Eye (tissue), 1 donor: ENCODE data around the gene MPO.

ENCODE experiments used
- DNase-seq: peaks from one replicate; pipeline ENCODE4 v3.0.0-alpha.2; 2015

MPO gene, protein sequence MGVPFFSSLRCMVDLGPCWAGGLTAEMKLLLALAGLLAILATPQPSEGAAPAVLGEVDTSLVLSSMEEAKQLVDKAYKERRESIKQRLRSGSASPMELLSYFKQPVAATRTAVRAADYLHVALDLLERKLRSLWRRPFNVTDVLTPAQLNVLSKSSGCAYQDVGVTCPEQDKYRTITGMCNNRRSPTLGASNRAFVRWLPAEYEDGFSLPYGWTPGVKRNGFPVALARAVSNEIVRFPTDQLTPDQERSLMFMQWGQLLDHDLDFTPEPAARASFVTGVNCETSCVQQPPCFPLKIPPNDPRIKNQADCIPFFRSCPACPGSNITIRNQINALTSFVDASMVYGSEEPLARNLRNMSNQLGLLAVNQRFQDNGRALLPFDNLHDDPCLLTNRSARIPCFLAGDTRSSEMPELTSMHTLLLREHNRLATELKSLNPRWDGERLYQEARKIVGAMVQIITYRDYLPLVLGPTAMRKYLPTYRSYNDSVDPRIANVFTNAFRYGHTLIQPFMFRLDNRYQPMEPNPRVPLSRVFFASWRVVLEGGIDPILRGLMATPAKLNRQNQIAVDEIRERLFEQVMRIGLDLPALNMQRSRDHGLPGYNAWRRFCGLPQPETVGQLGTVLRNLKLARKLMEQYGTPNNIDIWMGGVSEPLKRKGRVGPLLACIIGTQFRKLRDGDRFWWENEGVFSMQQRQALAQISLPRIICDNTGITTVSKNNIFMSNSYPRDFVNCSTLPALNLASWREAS

DNA sequence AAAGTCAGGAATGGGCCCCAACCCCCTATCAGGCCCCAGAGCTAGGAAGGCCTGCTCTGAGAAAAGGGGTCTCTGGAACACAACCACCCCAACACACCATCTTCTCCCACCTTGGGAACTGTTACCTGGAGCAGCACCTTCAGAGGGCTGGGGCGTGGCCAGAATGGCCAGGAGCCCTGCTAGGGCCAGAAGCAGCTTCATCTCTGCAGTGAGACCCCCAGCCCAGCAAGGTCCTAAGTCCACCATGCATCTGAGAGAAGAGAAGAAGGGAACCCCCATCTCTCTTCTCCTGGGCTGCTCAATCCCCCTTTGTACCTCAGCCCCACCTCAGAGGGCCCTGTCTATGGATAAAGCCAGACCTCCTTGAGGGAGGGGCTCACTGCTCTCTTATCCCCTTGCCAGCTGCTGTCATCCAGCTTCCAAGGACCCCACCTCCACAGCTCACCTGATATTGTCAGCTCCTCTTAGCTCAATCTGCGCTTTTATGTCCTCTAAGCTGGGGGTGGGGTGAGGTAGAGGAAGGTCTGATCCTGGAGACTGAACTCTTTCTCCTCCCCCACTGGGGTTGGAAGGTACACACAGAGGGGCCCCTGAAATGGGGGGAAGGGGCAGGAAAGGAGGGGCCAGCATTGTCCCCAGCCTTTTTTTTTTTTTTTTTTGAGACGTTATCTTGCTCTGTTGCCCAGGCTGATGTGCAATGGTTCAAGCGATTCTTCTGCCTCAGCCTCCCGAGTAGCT is at the start of gene MPO:
Gene MPO (minus strand): TSS at position 456 of the 738 bp plus-strand sequence. CDS start 177 bp downstream, at position 279.
- DNase-seq: no peak

DNA sequence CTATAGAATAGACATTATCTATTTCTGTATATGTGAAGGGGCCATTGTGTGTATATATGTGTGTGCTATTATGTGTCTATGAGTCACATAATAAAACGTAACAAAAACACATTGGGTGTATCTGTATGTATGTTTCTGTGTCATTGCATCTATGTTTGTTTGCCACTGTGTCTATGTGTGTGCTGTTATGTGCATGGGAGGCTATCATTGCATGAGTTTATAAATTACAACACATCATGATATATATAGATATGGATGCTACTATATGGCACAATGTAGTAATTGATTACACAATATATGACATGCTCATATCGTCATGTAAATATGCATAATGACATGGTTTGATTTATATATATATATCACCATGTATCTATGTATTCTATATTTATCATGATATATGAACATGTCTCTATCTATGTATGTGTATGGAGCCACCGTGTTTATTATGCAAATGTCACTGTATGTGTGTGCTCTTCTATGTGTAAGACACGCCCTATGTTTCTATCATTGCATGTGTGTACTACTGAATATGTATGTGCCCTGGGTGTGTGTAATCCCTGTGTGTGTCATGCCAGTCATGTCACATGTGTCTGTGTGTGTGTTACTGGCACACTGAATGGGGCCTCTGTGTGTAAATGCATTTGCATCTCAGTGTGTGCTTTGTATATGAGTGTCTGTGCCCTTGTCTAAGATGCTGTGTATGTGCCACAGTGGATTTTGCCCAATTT is 49.2 kb upstream of the MPO start:
- no peak for DNase-seq

DNA sequence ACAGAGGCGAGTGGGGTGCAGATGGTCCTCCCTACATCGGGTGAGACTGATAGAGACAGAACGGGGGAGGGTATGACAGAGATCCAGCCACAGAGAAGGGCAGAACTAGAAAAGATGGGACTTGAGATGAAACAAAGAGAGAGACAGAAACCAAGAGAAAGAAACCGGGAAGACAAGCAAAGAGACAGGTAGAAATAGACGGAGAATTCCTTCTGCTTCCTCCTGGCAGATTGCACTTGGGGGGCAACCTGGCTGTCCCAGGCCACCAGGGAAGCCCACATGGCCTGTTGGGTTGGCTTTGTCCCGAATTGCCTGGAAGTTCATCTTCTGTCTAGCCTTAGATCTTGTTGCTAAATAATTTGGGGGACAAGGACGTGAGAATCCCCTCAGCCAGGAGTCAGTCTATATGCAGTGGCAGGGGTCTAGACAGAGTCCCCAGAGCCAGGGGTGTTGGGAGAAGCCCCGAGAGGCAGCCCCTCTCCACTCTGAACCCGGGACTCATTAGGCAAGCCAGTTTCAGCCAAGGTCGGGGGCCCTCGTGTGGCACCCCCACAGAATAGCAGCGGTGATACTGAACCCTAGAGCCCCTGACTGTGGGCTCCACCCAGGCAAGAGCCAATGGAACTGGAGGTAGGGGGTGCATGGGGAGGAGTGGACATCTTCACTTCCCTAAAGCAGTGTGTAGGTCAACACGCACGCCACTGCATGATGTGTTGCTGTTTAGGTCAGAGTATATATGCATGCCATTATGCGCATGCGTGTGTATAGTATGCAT is 48.5 kb upstream of the MPO start:
- DNase-seq: peak; percentile 42

DNA sequence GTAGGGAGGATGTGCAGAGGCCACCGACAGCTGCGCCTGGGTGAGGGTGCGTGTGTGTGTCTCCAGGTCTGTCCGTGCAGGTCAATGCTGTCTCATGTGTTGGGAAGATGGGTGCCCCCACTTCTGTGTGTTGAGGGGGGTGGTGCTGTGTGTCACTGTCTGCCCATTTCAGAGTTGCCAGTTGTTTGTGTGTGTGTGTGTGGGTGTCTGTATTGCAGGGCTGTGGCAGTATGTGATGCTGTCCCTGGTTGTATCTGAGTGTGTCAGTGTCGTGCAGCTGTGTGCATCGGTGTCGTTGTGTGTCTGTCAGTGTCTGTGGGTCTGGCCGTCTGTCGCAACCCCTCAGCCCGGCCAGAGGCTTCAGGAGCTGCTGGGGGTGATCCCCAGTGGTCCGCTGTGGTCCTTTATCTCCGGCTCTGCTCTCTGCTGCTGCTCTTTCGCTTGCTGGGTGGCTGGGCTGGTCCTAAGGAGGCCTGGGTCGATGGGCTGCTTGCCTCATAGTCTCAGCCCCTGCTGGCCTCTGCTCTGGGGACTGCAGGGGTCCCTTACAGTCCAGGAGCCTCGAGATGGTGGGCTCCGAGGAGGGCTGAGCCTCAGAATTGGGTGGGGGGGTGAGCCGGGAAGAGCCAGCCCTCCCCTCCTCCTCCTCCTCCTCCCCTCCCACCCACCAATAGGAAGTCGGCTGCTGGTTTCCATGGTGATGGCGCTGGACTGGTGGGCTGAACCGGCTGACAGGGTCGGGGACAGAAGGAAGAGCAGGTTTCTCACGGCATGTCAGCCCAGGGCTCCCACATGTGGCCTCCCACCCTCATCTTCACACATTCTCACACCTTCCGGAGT is 47.7 kb upstream of the MPO start, which contains the start of gene TSPOAP1:
Gene TSPOAP1 (minus strand): TSS at position 601 of the 840 bp plus-strand sequence. CDS start 875 bp downstream, outside the sequence.
- peak; percentile 91 for DNase-seq

DNA sequence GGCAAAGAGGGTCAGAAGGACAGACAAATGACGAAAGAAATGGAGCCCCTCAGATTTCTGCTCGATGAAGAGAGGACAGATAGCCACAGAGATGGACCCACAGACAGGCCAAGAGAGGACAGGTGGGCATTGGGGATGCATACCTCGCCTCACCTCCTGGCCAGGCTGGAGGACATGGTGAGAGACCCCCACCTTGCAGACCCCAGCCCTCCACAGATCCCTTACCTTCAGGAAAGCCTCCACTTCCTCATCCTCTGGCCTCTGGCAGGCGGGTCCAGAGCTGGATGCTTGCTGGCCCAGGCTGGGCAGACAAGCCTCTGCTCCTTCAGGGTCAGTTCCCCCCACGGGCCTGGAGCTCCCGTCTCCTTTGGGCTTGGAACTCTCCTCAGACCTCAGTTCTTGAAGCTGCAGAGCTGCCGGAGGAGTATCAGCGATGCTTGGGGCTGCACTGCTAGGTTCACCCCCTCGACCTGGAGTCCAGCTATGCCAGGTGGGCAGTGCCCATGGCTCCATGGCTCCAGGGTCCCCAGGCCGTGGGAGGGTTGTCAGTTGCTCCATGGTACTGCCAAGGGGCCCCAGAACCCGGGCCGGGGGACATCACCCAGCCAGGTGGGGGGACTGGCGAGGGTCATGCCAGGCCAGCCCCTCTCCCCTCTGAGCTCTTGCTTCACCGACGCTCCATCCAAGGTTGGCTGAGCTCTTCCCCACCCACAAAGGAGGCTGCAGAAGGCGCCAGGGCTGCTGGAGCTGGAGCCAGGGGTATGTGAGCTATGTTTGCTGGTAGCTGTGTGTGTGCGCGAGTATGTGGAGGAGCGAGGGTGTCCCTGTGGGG is 46.8 kb upstream of the MPO start:
- no peak for DNase-seq

DNA sequence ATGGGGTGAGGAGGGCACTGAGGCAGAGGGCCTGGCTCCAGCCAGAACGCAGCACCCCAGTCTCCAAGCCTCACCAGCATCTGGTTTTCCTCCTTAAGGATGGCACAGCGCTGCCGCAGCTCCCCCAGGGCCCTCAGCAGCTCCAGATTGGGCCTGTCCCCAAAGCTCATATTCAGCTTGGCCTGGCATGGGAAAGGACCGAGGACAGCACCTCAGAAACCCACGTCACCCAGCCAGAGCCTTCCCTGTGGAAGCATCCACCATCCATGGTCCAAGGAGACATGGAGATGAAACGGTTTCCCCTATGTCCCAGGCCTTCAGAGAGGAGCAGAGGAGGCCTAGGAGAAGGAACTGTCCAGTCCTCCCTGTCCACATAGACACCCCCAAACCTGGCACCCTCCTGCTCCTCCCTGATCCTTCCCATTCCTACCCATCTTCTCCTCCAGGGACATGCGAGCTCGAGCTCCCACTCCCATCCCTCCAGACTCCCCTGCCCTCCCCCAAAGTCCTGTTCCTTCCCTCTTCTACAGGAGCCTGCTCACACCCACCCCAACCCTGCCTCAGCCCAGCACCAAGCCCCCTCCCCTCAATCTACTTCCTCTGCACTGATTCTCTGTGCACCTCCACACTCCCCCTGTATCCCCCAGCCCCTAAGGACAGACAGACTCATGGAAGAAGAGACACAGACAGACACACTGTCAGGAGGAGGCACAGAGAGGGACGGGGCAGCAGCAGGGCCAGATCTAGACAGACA is 46.1 kb upstream of the MPO start:
- no peak for DNase-seq

DNA sequence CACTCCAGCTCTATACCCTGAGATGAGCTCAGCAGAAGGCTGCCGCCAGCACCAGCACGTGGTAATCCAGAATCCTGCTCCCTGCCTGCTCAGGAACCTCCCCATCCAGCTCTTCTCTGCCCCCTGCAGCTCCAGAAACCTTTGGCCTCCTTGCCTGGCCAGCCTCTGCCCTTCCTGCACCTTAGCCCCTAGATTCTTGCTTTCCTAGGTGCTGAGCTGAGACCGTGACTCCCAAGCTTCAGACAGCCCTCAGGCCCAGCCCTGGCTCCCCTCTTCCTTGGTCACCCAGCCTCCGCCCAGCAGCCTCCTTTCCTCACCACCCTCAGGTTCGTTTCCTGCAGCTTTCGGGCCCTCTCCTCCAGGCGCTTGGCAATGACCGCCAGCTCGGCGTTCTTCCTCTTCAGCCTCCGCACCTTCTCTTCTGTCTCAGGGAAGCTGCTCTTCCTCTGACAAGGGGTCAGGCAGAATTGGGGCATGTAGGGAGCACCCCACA is 45.3 kb upstream of the MPO start:
- DNase-seq: no peak

DNA sequence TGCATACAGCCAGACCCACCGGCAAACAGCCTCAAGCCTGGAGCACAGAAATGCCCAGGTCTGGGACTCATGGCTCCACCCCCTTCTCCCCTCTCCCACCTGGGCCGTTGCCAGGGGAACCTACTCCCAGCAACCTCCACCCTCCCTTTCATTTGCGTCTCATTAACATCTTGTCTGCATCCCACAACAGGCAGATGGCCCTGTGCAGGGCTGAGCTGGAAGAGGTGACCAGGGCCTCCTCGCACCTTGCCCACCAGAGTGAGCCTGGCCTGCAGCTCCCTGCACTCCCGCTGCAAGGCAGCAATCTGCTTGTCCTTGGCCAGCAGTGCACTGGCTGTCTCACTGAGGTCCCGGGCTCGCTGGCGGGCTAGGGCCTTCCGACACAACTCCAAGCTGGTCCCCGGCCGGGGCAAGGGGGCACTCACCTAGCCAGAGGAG is 44.6 kb upstream of the MPO start:
- peak; percentile 72 for DNase-seq

DNA sequence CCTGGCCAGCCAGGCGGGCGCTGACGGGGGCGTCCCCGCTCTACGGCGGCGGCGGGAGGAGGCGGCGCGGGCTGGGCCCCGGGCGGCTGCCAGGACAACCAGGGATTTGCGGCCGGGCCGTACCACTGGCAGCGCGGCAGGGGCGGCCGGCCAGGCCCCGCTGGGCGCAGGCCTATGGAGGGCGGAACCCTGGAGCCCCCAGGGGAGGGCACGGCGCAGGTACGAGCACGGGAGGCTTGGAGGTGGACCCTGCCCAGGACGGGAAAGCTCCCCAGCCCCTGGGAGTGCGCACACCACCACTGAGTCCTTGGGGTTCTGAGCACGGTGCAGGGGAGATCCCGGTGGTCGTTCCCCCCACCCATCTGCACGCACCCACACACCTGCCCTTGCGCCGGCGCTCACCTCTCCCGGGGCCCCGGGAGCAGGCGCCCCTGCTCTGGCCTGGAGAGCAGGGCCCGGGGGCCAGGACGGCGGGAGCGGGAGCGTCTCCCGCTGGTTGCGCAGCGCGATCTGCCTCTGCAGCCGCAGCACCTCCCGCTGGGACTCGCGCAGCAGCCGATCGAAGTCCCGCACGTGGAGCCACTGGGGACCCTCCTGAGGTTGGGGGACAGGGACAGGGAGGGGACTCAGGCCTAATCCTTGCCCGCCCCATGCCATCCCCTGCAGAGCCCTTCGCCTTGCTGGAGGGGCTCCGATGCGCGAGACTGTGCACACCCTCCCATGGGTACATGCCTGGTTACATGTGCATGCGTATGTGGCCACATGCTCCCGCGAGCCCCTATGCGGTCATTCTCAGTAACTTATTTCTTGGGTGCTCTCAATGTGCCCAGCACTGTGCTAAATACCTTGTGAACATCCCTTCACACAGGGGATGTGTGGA is 43.9 kb upstream of the MPO start:
- peak; percentile 85 for DNase-seq

DNA sequence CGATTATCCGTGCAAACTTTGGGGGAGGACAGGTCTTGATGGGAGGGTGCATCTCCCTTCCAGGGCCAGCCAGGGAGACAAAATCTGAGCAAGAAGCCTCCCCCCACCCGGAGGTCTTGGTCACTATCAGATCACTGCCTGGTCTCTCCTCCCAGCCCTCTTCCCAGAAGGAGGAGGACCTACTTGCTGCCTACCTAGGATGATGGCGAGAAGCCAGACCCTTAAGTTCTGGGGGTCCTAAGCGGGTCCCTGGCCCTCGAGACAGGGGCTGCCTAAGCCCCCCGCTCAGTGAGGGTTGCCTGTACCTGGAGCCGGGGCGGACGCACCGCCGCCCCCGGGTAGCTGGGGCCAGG is 43.3 kb upstream of the MPO start:
- DNase-seq: no peak

DNA sequence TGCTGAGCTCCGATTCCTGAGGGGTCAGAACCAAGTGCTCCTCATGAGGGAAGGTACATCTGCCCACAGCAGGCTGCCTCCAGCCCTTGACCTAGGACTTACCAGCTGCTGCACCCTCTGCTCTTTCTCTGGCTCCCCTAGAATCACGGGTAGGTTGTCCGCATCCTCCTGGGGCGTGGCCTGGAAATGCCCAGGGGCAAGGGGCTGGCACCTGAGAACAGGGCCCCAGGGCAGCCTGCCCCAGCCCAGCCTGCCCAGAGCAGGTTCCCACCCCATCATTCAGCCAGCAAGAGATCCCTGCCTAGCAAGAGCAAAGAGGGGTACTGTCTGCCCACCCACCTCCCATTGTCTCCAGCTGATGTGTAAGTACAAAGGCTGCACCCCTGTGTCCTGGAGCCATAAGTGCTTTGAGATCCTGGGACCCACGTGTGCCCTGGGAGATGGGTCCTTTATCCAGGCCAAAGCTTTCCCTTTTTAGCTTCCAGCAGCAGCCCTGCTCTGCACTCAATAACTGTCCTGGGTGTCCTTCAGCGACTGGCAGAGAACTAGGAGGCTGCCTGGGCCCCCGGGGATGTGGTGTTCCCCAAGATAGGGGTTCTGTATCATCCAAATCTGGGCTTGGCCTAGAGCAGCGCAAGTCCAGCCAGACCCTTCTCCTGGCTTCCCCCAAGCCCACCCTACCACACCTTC is 42.8 kb upstream of the MPO start:
- DNase-seq: no peak

DNA sequence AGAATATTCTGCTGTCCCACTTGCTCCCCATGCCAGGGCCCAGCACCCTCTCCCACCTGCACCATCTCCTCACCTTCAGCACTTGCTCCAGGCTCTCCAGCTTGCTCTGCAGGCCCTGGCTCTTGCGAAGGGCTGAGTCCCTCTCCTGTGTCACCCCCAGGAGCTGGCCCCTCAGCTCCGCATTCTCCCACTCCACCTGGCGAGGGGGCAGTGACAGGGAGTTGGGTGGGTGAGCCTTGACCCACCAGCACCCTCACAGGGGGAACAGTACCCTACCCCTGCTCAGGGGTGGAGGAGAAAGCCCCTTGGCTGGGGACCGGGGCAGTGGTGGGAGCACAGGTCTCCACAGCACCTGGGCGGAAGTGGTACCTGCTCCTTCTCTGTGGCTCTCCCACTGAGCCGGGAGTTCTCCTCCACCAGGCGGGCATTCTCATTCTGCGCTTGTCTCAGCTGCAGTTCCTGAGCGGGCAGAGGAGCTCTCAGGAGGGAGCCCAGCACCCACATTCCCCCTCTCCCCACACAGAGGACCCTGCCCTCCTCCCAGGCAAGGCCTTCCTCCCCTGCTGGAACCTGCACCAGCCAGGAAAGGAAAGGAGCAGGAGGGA is 41.9 kb upstream of the MPO start:
- no peak for DNase-seq

DNA sequence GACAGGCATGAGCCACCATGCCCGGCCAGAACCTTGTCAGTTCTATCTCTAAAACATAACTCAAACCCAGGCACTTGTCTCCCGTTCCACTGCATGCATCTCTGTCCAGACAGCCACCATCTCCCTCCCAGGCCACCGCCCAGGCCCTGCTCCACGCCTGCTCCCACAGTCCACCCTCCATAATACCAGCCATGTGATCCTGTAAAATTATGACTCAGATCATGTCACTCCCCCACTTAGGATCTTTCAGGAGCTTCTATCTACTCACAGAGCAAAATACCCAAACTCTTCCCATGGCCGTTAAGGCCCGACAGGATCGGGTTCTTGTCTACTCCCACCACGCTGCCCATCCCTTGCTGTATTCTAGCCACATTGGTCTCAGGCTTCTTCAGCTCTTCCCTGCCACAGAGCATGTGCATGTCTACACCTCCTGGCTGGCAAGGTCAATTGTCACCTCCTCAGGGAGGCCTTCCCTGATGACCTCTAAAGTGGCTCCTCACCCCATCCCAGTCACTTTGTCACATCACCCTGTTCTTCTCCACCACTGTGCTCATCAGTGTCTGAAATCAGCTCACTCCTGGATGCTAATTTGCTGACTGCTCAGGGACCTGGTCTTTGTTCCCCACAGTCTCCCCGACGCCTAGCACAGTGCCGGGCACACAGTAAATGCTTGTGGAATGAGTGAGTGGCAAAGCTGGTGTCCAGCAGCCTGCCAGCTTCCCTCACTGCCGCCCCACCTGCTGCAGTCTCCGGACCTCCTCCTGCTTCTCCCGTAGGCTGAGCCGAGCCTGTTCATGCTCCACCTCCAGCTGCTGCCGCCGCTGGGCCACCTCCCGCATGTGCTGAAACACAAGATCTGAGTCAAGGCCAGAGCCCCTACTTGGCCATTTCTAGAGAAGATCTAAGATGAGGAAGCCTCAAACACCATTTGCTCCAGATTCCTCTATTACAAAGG is 41.1 kb upstream of the MPO start:
- DNase-seq: no peak

DNA sequence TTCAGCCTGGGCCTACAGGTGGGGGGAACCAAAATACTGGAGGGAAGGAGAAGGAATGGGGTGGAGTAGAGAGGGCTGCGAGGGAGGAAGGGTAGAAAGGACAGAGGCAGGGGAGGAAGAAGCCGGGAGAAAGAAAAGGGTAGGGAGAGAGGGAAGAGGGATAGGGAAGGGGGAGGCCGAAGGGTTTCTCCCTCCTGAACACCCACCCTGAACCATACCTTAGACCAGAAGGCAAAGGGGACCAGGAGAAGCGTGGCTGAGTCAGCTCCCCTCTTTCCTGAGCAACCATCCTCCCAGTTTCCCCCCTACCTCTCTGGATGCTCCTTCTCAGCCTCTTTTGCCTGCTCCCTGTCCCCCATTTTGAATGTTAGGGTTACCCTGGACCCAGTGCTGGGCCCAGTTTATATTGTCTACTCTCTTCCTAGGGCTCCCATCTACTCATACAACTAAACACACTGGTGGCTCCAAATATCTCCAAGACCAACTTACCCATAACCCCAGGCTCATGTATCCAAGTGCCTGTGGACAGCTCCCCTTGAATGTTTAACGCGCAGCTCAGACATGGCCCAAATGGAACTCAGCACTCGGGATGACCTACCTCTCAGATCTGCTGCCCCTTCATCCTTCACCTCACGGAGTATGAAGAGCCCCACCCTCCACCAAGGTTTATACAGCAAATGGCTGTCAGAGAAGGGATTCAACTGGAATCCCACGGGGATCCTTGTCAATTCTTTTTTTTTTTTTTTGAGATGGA is 40.0 kb upstream of the MPO start:
- no peak for DNase-seq

DNA sequence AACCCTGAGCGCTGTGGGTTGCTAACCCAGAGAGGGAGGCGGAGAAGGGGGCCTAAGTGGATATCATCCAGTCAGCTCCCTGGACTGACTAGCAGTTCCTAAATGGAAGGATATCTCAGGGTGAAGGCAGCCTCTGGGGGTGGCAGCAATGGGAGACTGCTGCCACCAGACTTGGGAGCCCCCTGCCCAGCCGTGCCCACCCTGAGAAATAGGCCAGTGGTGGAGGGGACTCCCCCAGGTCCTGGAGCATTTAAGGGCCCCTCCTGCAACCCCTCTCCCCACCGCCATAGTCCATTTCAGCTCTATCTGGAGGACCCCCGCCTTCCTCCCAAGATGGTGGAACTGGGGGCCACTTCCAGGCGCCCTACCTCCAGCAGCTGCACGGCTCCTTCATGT is 39.4 kb upstream of the MPO start:
- no peak for DNase-seq
